ENCODE data around the gene PLK5.
"Not testable (repeated sequence)": the region's sequence is repeated elsewhere in the genome, so short reads cannot be mapped to it uniquely, and the experiment has no call there.

PLK5 gene

GRCh38 chr19:1525343-1525742, 1.5 kb downstream of the PLK5 start:
- DNase-seq (ENCODE audit: low spot score): no peak
- CTCF ChIA-PET: no interaction called here
- POLR2A ChIA-PET (ENCODE audit: low non-redundant PET): no interaction called here
- TF ChIP-seq CTCF (conservative IDR thresholded peaks at IDR 0.05; ENCODE audit: low read depth): no peak
- H3K27ac ChIP-seq: no peak overlapping the region

GRCh38 chr19:1526066-1526778, 2.3 kb downstream of the PLK5 start:
- POLR2A ChIA-PET (ENCODE audit: low non-redundant PET): no interaction called here
- no peak for DNase-seq (ENCODE audit: low spot score)
- CTCF ChIA-PET: interaction anchor here (0.6 kb wide), 1 partner anchor 12 kb away, joined by 3 read pairs; no protein-coding TSS in a partner anchor
- no peak overlapping the region for H3K27ac ChIP-seq
- no peak for TF ChIP-seq CTCF (conservative IDR thresholded peaks at IDR 0.05; ENCODE audit: low read depth)

- no peak for DNase-seq (ENCODE audit: low spot score)
- POLR2A ChIA-PET (ENCODE audit: low non-redundant PET): no interaction called here
- CTCF ChIA-PET: interaction anchor here (0.6 kb wide), 1 partner anchor 1043 kb away, joined by 4 read pairs; no protein-coding TSS in a partner anchor
- no peak for TF ChIP-seq CTCF (conservative IDR thresholded peaks at IDR 0.05; ENCODE audit: low read depth)
- H3K27ac ChIP-seq: no peak overlapping the region
Observed at GRCh38 chr19:1526979-1527649, 3.2 kb downstream of the PLK5 start.

- ChIA-PET POLR2A (ENCODE audit: low non-redundant PET) (no interaction called here), CTCF (interaction anchor here (0.6 kb wide), 1 partner anchor 1042 kb away, joined by 4 read pairs; no protein-coding TSS in a partner anchor)
- DNase-seq (ENCODE audit: low spot score): no peak
- TF ChIP-seq CTCF (conservative IDR thresholded peaks at IDR 0.05; ENCODE audit: low read depth): no peak
- H3K27ac ChIP-seq: no peak overlapping the region
Observed at GRCh38 chr19:1527650-1528309, 3.9 kb downstream of the PLK5 start.

- ChIA-PET CTCF (no interaction called here), POLR2A (ENCODE audit: low non-redundant PET) (no interaction called here)
- H3K27ac ChIP-seq: no peak overlapping the region
- no peak for DNase-seq (ENCODE audit: low spot score)
- no peak for TF ChIP-seq CTCF (conservative IDR thresholded peaks at IDR 0.05; ENCODE audit: low read depth)
Observed at GRCh38 chr19:1528596-1529429, 4.9 kb downstream of the PLK5 start.

- DNase-seq (ENCODE audit: low spot score): no peak
- H3K27ac ChIP-seq: no peak overlapping the region
- no peak for TF ChIP-seq CTCF (conservative IDR thresholded peaks at IDR 0.05; ENCODE audit: low read depth)
- CTCF ChIA-PET: no interaction called here
- POLR2A ChIA-PET (ENCODE audit: low non-redundant PET): no interaction called here
Observed at GRCh38 chr19:1529430-1529816, 5.5 kb downstream of the PLK5 start.

GRCh38 chr19:1530856-1531255, 7.0 kb downstream of the PLK5 start:
- POLR2A ChIA-PET (ENCODE audit: low non-redundant PET): not testable (repeated sequence)

More at GRCh38 chr19:1530856-1531255, 7.0 kb downstream of the PLK5 start:
- not testable (repeated sequence) for DNase-seq (ENCODE audit: low spot score); H3K27ac ChIP-seq
- CTCF ChIA-PET: interaction anchor here (0.6 to 0.7 kb wide), 2 partner anchors 29 to 91 kb away, joined by 3 read pairs; no protein-coding TSS in a partner anchor

Measured in RWPE1 (cell line).